Rectal smooth muscle tissue (tissue), 1 donor: ENCODE results near the gene RPP38.
A peak's percentile ranks its signal among the peaks of the same experiment; 100 is the strongest.

Experiments
- H3K27ac ChIP-seq: one replicate; pipeline ENCODE4 v1.7.0; 2013; ENCODE audit warnings: low read depth, low read length, inconsistent platforms
- H3K27me3 ChIP-seq: one replicate; pipeline ENCODE4 v1.7.0; 2013; ENCODE audit warnings: low read length; ENCODE audit not compliant: control insufficient read depth, insufficient read depth
- H3K36me3 ChIP-seq: one replicate; pipeline ENCODE4 v1.7.0; 2013; ENCODE audit warnings: low read length; ENCODE audit not compliant: control insufficient read depth, insufficient read depth
- H3K4me1 ChIP-seq: one replicate; pipeline ENCODE4 v1.7.0; 2013; ENCODE audit warnings: low read length; ENCODE audit not compliant: control insufficient read depth, insufficient read depth
- H3K4me3 ChIP-seq: one replicate; pipeline ENCODE4 v1.7.0; 2013; ENCODE audit warnings: low read length
- H3K9ac ChIP-seq: one replicate; pipeline ENCODE4 v1.7.0; 2013; ENCODE audit warnings: low read length

RPP38 gene, protein sequence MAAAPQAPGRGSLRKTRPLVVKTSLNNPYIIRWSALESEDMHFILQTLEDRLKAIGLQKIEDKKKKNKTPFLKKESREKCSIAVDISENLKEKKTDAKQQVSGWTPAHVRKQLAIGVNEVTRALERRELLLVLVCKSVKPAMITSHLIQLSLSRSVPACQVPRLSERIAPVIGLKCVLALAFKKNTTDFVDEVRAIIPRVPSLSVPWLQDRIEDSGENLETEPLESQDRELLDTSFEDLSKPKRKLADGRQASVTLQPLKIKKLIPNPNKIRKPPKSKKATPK

DNA sequence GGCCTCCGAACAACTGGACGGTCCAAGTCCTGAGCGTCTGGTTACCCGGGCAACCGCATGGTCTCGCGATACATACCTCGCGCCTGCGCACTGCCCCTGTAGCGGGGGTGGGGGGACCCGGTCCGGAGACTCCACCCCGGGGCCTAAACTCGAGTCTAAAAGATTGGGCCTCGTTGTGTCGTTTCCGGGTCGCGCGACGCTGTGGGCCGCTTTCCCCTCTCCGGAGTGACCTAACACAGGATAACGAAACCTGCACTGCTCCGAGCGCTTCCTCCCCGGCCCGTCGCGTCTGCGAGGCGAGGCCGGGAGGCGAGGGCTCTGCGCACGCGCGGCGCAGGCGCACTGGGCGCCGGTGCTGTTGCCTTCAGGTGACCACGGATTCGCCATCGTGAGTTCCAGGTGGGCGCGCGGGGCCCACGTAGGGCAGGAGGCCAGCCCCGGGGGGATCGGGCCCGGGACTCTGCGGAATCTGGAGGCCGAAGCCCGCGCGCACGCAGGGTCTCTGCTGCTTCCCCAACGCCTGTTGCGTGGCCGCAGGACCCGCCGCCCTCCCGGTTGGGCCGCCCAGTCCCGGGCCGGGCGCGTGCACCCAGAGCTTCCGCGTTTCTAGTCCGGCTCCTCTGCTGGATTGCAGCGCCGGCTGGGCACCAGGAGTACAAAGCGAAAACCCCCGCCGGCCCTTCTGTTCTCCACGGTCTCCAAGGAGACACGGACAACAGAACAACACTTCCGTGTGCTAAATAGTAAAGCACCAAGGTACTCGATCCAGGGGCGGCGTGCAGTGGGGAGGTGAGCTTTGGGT lies at the start of gene RPP38:
Gene RPP38, plus strand, starts transcription at position 345 of the 802 bp plus-strand sequence. CDS start 5,960 bp downstream, outside the sequence.
- H3K36me3 ChIP-seq: no peaks in the 10 kb centered on the region
- H3K4me3 ChIP-seq: peak within 1 kb of the TSS; percentile 89
- H3K27ac ChIP-seq: peak within 1 kb of the TSS; percentile 97
- H3K9ac ChIP-seq: peak within 1 kb of the TSS; percentile 78
- no peaks in the 10 kb centered on the region for H3K27me3 ChIP-seq
- H3K4me1 ChIP-seq: peaks cover 4% of the 10 kb centered on the region

DNA sequence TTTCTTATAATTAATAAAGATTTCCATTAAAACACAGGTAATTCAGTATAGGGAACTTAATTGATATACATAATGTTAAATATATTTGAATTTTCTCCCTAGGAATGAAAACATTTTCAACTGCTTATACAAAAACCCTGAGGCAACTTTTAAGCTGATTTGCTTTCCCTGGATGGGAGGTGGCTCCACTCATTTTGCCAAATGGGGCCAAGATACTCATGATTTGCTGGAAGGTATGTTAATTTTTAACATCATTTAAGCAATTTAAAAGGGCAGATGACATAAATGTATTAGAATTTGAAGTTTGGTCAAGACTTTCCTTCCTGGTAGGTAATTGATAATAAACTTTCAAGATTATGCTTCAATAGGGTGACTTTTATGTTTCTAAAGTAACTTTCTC lies 47.6 kb upstream of the RPP38 start:
- H3K27me3 ChIP-seq: no peaks in the 10 kb centered on the region
- no peaks in the 10 kb centered on the region for H3K36me3 ChIP-seq
- H3K4me1 ChIP-seq: no peaks in the 10 kb centered on the region
- H3K27ac ChIP-seq: no peak overlapping the region
- H3K9ac ChIP-seq: no peak overlapping the region
- no peak overlapping the region for H3K4me3 ChIP-seq

- Histone ChIP-seq H3K36me3 (no peaks in the 10 kb centered on the region), H3K4me1 (no peaks in the 10 kb centered on the region), H3K4me3 (no peak overlapping the region), H3K27me3 (no peaks in the 10 kb centered on the region), H3K27ac (no peak overlapping the region), H3K9ac (no peak overlapping the region)
These were observed 45.0 kb upstream of the RPP38 start for GRCh38 chr10:15052121-15052520.

GRCh38 chr10:15053061-15053460 lies 44.1 kb upstream of the RPP38 start:
- Histone ChIP-seq H3K4me3 (no peak overlapping the region), H3K27me3 (no peaks in the 10 kb centered on the region), H3K27ac (no peak overlapping the region), H3K9ac (no peak overlapping the region), H3K4me1 (no peaks in the 10 kb centered on the region), H3K36me3 (no peaks in the 10 kb centered on the region)

DNA sequence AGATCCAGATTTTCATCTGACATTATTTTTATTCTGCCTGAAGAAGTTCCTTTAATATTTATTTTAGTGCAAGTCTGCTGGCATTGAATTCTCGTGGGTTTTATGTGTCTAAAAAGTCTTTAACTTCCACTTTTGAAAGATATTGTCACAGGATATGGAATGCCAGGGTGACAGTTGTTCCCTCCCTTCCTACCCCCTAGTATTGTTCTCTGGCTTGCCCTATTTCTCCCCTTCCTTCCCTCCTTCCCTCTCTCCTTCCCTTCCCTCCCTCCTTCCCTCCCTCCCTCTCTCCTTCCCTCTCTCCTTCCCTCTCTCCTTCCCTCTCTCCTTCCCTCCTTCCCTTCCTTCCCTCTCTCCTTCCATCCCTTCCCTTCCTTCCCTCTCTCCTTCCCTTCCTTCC lies 38.5 kb upstream of the RPP38 start:
- no peaks in the 10 kb centered on the region for H3K36me3 ChIP-seq
- H3K27ac ChIP-seq: no peak overlapping the region
- no peak overlapping the region for H3K4me3 ChIP-seq
- H3K9ac ChIP-seq: no peak overlapping the region
- H3K27me3 ChIP-seq: no peaks in the 10 kb centered on the region
- no peaks in the 10 kb centered on the region for H3K4me1 ChIP-seq

DNA sequence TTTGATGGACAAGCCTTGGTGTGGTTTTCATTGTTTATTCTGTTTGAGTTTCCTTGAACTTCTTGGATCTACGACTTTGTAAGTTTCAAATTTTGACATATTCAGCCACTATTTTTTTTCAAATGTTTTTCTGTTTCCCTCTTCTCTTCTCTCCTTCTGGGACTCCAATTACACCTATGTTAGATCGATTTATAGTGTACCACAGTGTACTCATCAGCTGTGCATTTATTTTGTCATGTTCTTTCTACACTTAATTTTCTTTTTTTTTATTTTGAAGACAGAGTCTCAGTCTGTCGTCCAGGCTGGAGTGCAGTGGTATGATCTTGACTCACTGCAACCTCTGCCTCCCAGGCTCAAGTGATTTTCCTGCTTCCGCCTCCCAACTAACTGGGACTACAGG lies 37.2 kb upstream of the RPP38 start:
- H3K27ac ChIP-seq: no peak overlapping the region
- no peak overlapping the region for H3K9ac ChIP-seq
- H3K36me3 ChIP-seq: no peaks in the 10 kb centered on the region
- no peaks in the 10 kb centered on the region for H3K27me3 ChIP-seq
- H3K4me1 ChIP-seq: no peaks in the 10 kb centered on the region
- H3K4me3 ChIP-seq: no peak overlapping the region

DNA sequence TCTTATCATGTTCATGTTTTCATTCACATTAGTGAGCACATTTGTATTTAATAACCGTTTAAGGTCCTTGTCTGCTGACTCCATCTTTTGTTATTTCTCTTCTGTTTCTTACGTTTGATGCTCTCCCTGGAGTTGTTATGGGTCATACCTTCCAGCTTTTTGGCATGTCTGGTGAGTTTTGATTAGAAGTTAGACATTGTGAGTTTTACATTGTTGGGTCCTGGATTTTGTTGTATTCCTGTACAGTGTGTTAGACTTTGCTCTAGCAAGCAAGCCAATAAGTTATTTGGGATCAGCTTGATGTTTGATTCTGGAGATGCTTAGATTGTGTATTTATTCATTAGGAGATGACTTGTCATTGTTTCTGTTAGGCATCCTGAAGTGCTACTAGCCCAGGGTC lies 36.5 kb upstream of the RPP38 start:
- Histone ChIP-seq H3K27ac (no peak overlapping the region), H3K9ac (no peak overlapping the region), H3K36me3 (no peaks in the 10 kb centered on the region), H3K27me3 (no peaks in the 10 kb centered on the region), H3K4me3 (no peak overlapping the region), H3K4me1 (no peaks in the 10 kb centered on the region)

GRCh38 chr10:15067154-15067553 lies 30.0 kb upstream of the RPP38 start:
- no peak overlapping the region for H3K9ac ChIP-seq
- no peak overlapping the region for H3K4me3 ChIP-seq
- H3K36me3 ChIP-seq: no peaks in the 10 kb centered on the region
- no peaks in the 10 kb centered on the region for H3K27me3 ChIP-seq
- H3K4me1 ChIP-seq: no peaks in the 10 kb centered on the region
- no peak overlapping the region for H3K27ac ChIP-seq

DNA sequence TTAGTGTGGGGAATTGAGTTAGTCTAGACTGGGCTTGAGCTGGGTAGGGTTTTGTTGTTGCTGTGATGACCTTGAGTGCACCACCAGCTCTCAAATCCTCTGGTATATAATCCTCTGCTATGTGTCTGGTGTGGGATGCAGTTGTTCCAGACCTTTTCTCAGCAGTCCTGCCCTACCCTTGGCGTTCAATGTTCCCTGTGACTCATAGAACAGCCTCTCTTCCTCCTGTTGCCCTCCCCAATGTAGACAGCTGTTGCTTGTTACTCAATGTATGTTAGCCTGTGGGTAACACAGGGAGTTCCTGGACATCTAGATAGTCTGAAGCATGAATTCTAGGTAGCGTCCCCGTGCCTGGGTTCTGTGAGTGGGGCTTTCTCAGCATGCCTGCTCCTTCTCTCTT lies 28.4 kb upstream of the RPP38 start:
- no peaks in the 10 kb centered on the region for H3K4me1 ChIP-seq
- no peaks in the 10 kb centered on the region for H3K36me3 ChIP-seq
- no peak overlapping the region for H3K4me3 ChIP-seq
- no peak overlapping the region for H3K27ac ChIP-seq
- no peak overlapping the region for H3K9ac ChIP-seq
- no peaks in the 10 kb centered on the region for H3K27me3 ChIP-seq

- H3K4me1 ChIP-seq: no peaks in the 10 kb centered on the region
- no peak overlapping the region for H3K4me3 ChIP-seq
- no peak overlapping the region for H3K9ac ChIP-seq
- H3K36me3 ChIP-seq: no peaks in the 10 kb centered on the region
- H3K27me3 ChIP-seq: no peaks in the 10 kb centered on the region
- no peak overlapping the region for H3K27ac ChIP-seq
These were observed 27.9 kb upstream of the RPP38 start for GRCh38 chr10:15069230-15069629.

DNA sequence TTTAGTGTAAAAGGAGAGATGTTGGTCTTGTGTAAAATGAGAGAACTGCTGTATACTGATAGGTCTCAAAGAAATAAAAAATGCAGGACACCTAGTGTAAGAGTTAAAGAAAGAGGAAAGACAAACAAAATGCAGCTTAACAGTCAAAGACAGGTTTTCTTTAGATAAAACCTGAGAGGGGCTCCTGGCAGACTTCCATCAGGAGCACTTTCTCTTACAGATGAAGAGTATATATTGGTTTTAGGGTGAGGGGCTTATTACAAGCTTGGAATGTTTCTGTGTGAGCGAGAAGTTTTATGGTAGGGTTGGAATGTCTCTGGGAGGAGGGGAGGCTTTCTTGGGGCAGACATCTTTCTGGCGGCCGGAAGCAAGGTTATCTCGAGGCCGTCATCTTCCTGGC lies 24.8 kb upstream of the RPP38 start:
- no peak overlapping the region for H3K27ac ChIP-seq
- H3K36me3 ChIP-seq: no peaks in the 10 kb centered on the region
- no peaks in the 10 kb centered on the region for H3K27me3 ChIP-seq
- H3K4me1 ChIP-seq: no peaks in the 10 kb centered on the region
- H3K4me3 ChIP-seq: no peak overlapping the region
- H3K9ac ChIP-seq: no peak overlapping the region

GRCh38 chr10:15075421-15075820 lies 21.7 kb upstream of the RPP38 start:
- Histone ChIP-seq H3K4me1 (no peaks in the 10 kb centered on the region), H3K9ac (no peak overlapping the region), H3K4me3 (no peak overlapping the region), H3K27me3 (no peaks in the 10 kb centered on the region), H3K36me3 (no peaks in the 10 kb centered on the region), H3K27ac (no peak overlapping the region)
